ENCODE results near the gene PAK5. TPM values are rescaled to one million over a fixed set of nuclear protein-coding genes. Genes with fewer than 3 reads are reported as not detected.

The PAK5 gene
- total RNA-seq, 2 experiments from 2014 or later, result not detected

GRCh38 chr20:9677100-9677623 lies 161.7 kb downstream of the PAK5 start:
- CTCF ChIA-PET, result no interaction called here

GRCh38 chr20:9672981-9673380 lies 165.9 kb downstream of the PAK5 start:
- TF ChIP-seq, protein P1, sequence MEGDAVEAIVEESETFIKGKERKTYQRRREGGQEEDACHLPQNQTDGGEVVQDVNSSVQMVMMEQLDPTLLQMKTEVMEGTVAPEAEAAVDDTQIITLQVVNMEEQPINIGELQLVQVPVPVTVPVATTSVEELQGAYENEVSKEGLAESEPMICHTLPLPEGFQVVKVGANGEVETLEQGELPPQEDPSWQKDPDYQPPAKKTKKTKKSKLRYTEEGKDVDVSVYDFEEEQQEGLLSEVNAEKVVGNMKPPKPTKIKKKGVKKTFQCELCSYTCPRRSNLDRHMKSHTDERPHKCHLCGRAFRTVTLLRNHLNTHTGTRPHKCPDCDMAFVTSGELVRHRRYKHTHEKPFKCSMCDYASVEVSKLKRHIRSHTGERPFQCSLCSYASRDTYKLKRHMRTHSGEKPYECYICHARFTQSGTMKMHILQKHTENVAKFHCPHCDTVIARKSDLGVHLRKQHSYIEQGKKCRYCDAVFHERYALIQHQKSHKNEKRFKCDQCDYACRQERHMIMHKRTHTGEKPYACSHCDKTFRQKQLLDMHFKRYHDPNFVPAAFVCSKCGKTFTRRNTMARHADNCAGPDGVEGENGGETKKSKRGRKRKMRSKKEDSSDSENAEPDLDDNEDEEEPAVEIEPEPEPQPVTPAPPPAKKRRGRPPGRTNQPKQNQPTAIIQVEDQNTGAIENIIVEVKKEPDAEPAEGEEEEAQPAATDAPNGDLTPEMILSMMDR (IDR thresholded peaks at IDR 0.05), result no peak

More at GRCh38 chr20:9677100-9677623, 161.7 kb downstream of the PAK5 start:
- H3K27me3 ChIP-seq (ENCODE audit: control insufficient read depth in 1 of 2, insufficient read depth in 2 of 2, low read length in 2 of 2), result no peaks in the 10 kb centered on the region
- no peaks in the 10 kb centered on the region for H3K27me3 Mint-ChIP-seq
- POLR2A ChIA-PET, result no interaction called here
- H3K4me1 Mint-ChIP-seq (ENCODE audit: low read depth), result no peaks in the 10 kb centered on the region
- no peak overlapping the region for H3K27ac Mint-ChIP-seq
- no peaks in the 10 kb centered on the region for H3K36me3 Mint-ChIP-seq (ENCODE audit: low read depth)
- DNase-seq (no peak), ATAC-seq (ENCODE audit: poor library complexity) (no peak)
- H3K4me3 Mint-ChIP-seq, result no peak overlapping the region
- no peaks in the 10 kb centered on the region for H3K36me3 ChIP-seq (ENCODE audit: insufficient read depth, low read length)
- H3K9me3 ChIP-seq (ENCODE audit: control insufficient read depth in 1 of 2, insufficient read depth in 1 of 2, low read length in 2 of 2), result no peaks in the 10 kb centered on the region
- intact Hi-C loops (cut with DNase I, micrococcal nuclease), result no loop called here
- no peak overlapping the region for H3K4me3 ChIP-seq (ENCODE audit: low read length)
- TF ChIP-seq, protein P1 (IDR thresholded peaks at IDR 0.05), result no peak
- no peaks in the 10 kb centered on the region for H3K4me1 ChIP-seq (ENCODE audit: insufficient read depth, low read length)
- H3K27ac ChIP-seq (ENCODE audit: low read depth in 1 of 2, low read length in 2 of 2), result no peak overlapping the region
- H3K9me3 Mint-ChIP-seq, result peaks cover 2% of the 10 kb centered on the region

GRCh38 chr20:9672027-9672426 lies 166.8 kb downstream of the PAK5 start:
- Mint-ChIP-seq H3K27ac (no peak overlapping the region), H3K9me3 (peaks cover 2% of the 10 kb centered on the region), H3K4me3 (no peak overlapping the region), H3K36me3 (ENCODE audit: low read depth) (no peaks in the 10 kb centered on the region), H3K27me3 (no peaks in the 10 kb centered on the region), H3K4me1 (ENCODE audit: low read depth) (no peaks in the 10 kb centered on the region)
- Histone ChIP-seq H3K9me3 (ENCODE audit: control insufficient read depth in 1 of 2, insufficient read depth in 1 of 2, low read length in 2 of 2) (no peaks in the 10 kb centered on the region), H3K27me3 (ENCODE audit: control insufficient read depth in 1 of 2, insufficient read depth in 2 of 2, low read length in 2 of 2) (no peaks in the 10 kb centered on the region), H3K36me3 (ENCODE audit: insufficient read depth, low read length) (no peaks in the 10 kb centered on the region), H3K27ac (ENCODE audit: low read depth in 1 of 2, low read length in 2 of 2) (no peak overlapping the region), H3K4me3 (ENCODE audit: low read length) (no peak overlapping the region), H3K4me1 (ENCODE audit: insufficient read depth, low read length) (no peaks in the 10 kb centered on the region)
- TF ChIP-seq, protein P1 (IDR thresholded peaks at IDR 0.05), result no peak
- ATAC-seq (ENCODE audit: poor library complexity), result no peak
- ChIA-PET POLR2A (no interaction called here), CTCF (no interaction called here)
- DNase-seq, result no peak
- intact Hi-C loops (cut with DNase I, micrococcal nuclease), result no loop called here

More at GRCh38 chr20:9672981-9673380, 165.9 kb downstream of the PAK5 start:
- Histone ChIP-seq H3K4me1 (ENCODE audit: insufficient read depth, low read length) (no peaks in the 10 kb centered on the region), H3K4me3 (ENCODE audit: low read length) (no peak overlapping the region), H3K36me3 (ENCODE audit: insufficient read depth, low read length) (no peaks in the 10 kb centered on the region), H3K9me3 (ENCODE audit: control insufficient read depth in 1 of 2, insufficient read depth in 1 of 2, low read length in 2 of 2) (no peaks in the 10 kb centered on the region), H3K27me3 (ENCODE audit: control insufficient read depth in 1 of 2, insufficient read depth in 2 of 2, low read length in 2 of 2) (no peaks in the 10 kb centered on the region), H3K27ac (ENCODE audit: low read depth in 1 of 2, low read length in 2 of 2) (no peak overlapping the region)
- Mint-ChIP-seq H3K27ac (no peak overlapping the region), H3K27me3 (no peaks in the 10 kb centered on the region), H3K4me3 (no peak overlapping the region), H3K36me3 (ENCODE audit: low read depth) (no peaks in the 10 kb centered on the region), H3K9me3 (peaks cover 2% of the 10 kb centered on the region), H3K4me1 (ENCODE audit: low read depth) (no peaks in the 10 kb centered on the region)
- POLR2A ChIA-PET, result no interaction called here
- ATAC-seq (ENCODE audit: poor library complexity) (no peak), DNase-seq (no peak)
- CTCF ChIA-PET, result no interaction called here
- intact Hi-C loops (cut with DNase I, micrococcal nuclease), result no loop called here

Data from CD4-positive, alpha-beta T cell (primary cell).